Measurements from ENCODE around the gene KCNT2.
"Not testable (repeated sequence)": the region's sequence is repeated elsewhere in the genome, so short reads cannot be mapped to it uniquely, and the experiment has no call there.

Gene KCNT2

DNA sequence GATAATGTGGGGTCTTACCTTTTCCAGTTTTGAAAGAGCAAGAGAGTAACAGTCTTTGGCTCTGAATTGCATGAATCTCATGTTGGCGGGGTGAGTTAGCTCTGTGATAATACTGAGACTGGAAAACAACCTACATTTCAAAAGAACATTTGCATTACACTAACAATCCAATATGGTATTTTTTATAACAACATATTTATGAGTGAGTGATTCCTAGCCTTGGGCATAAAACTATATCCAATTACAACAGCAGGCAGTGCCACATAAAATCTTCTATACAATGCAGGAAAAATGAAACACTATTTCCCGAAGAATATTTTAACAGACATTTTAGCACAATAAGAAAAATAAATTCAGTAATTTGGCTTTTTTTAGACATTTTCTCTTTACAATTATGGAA, 303.0 kb downstream of the KCNT2 start:
- DNase-seq: no peak

DNA sequence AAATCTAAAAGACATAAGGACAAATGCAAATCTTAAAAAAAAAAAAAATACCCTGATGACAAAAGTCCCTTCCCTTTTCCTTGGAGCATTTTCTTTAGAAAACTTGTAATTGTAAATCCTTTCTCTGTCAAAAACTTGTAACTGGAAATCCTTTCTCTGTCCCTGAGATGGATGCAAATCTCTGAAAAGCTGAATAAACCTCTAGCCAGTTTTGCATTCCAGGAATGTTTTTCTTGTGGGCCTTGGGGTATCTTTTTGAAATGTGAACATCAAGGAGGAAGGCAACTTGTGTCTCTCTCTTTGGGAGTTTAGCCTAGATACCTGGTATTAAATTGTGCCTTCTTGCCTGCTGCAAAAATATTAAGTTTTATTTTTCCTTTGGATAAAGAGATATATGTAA, 305.3 kb downstream of the KCNT2 start:
- DNase-seq: no peak

DNA sequence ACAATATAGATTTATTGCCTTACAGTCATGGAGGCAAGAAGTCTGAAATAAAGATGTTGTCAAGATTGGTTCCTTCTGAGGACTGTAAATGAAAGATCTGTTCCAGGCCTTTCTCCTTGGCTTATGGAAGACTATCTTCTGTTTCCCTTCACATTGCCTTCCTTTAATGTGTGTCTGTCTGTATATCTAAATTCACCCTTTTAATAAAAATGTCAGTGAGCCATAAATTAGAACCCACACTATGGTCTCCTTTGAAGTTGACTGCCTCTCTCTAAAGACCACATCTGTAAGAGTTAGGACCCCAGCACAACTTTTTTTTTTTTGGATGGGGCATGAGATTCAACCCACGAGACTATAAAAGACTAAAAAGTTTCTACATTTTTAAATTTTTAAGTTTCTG, 305.8 kb downstream of the KCNT2 start:
- DNase-seq: no peak

DNA sequence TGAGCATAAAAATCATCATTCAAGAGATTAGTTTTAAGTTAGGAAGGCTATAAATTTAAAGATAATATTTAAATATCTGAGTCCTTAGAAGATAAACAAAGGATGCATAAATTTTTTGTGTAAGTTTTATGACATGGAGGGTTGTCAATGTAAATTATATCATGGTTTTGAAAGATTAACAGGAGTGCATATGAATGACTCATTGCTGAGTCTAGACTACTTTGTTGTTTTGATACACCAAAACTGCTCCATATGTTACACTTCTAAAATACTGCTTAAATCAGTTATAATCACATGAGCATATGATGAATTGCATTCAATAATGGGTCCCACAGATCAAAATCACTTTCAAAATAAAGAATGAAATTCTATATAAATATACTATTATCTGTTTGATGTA, 312.5 kb downstream of the KCNT2 start:
- no peak for DNase-seq

DNA sequence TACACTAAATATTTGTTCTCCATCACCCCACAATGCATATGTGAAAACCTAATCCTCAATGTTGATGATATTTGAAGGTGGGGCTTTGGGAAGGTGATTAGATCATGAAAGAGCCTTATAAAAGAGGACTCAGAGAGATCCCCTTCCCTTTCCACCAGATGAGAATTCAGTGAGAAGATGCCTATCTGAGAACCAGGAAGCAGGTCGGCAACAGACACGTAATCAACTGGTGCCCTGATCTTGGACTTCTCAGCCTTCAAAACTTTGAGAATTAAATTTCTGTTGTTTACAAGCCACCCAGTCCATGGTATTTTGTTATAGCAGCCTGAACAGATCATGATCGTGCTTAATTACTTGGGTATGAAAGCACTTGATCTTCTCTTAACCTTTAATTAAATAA, 329.4 kb downstream of the KCNT2 start:
- no peak for DNase-seq

DNA sequence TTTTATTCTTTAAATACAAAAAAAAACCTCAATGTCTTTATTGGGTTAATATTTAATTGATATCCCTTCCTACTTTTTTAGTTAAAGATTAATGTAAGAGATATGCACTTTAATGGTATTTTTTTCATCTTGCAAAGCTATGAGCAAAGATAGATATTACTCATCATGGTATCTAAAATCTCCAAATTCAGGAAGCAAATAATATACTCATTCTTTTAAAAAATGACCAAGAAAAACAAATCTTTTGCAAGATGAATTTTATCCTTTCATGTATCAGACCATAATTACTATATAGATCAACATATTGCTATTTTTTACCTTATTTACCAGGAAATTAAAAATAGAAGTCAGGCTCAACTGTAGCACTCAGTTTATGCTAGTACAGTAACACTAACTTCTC, 330.4 kb downstream of the KCNT2 start:
- no peak for DNase-seq

DNA sequence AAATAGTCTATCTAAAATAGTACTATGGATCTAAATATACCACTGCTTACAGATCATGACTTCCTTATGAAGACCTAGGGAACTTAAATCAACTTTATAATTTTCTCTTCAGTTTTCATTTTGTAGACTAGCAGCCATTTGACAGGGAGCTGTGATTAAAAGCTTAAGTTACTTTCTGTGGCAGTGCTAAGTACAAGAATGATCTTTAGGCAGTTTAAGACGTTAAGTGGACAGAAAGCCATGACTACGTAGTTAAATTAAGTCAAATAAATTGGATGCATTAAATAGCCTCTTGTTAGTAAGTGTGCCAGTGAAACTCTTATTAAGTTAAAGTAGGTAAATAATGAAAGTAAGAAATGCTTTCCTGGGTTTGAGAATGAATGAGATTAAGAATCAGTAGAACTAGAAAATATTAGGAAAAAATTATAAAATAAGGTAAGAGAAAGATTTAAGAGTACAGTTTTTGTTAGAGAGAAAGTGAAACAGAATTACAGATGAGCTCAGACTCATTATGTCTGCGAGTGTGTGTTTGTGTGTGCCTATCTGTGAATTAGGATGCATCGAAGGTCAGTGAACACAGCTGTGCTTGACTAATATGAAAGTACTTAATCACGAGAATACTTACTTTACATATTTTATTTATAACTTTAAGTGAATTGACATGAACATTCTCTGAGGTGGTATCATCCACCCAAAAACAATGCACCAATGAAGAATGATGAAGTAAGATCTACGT, 336.9 kb downstream of the KCNT2 start:
- DNase-seq: no peak

DNA sequence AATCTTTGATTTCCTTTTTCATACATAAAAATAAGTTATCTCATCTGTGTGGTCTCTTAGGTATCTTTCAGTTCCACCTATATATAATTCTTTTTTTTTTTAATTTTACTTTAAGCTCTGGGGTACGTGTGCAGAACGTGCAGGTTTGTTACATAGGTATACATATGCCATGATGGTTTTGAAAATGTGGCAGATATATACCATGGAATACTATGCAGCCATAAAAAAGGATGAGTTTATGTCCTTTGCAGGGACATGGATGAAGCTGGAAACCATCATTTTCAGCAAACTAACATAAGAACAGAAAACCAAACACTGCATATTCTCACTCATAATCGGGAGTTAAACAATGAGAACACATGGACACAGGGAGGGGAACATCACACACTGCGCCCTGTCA, 345.2 kb downstream of the KCNT2 start:
- DNase-seq: not testable (repeated sequence)

DNA sequence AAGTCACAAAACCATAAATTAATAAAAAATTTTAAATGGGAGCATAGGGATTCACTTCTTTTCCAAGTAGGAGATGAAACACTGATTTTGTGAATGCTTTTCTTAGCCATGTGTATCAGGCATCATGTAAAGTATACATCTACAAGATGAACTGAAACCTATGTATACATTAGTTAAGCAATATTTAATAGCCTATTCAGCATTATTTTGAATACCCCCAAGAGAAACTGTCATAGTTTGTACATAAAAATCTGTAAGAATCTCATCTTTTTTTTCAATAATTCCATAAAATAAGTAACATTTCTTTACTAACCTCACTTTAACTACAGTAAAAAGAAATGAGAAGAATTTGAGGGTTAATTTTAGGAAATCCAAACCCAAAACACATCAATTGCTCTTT, 348.0 kb downstream of the KCNT2 start:
- DNase-seq: no peak

DNA sequence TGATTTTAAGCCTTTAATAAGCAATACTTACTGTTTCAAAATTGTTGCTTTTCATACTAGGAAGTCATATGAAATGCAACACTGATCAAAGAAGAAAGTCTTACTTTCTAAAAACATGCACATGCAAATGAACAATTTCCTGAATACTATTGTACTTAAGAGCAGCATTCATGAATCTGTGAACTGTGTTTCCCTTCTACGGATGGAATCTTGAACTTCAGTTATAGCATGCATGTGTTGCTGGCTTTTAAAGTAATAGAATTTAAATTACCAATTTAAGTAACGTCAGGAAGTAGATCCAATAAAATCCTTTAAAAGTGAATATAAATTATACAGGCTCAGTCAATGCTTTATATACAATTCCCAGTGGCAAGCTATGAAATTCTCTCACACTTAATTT, 348.9 kb downstream of the KCNT2 start:
- no peak for DNase-seq

DNA sequence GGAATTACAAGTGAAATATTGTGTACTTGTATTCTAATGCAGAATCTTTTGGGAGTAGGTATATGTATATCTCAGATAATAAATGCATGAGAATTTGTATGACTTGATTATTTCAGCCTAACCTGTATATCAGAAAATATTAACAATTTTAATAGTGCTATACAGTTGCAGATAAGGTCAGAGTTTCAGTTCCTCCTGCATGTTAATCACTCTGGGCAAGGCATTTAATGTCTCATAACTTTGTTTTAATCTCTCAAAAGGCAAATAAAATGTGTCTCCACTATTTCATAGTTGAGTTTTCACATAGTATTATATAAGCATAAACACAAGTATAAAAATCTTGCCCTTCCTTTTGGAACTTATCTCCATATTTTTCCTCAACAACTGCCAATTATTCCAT, 352.5 kb downstream of the KCNT2 start:
- DNase-seq: no peak

DNA sequence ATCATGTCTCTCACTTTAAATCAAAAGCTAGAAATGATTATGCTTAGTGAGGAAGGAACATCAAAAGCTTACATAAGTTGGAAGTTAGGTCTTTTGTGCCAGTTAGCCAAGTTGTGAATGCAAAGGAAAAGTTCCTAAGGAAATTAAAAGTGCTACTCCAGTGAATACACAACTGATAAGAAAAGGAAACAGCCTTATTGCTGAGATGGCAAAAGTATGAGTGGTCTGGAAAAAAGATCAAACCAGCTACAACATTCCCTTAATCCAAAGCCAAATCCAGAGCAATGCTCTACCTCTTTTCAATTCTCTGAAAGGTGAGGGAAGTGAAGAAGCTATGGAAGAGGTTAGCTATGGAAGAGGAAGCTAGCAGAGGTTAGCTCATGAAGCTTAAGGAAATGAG, 378.7 kb downstream of the KCNT2 start:
- DNase-seq: no peak

DNA sequence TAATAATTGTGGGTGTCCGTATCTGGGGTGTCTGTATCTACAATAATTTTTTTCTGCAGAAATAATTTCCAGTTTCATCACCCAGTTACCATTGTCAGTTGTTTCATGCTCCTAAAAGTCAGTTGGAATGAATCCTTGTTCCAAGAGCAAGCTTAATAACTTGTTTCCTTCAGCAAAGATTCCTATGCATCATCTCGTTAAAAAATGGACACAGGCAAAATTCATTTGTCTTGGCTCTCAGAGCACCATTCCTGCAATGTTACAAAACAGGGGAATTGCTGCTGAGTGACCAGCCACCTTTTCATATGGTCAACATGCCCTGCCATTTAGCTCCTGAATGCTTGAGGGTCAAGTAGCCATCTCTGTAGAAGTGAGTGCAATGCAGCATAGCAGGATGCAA, 393.4 kb downstream of the KCNT2 start:
- no peak for DNase-seq

DNA sequence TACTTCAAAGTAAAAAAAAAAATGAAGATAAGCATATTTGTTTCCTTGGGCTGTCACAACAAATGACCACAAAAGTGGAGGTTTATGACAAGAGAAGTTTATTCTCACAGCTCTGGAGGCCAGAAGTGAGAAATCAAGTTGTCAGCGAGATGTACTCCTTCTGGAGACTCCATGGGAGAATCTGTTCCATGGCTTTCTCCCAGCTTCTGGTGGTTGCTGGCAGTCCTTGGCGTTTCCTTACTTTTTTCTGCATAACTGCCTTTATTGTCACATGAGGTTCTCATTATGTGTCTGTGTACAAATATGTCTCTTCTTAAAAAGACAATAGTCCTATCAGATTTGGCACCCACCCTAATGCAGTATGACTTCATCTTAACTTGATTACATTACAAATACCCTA, 398.3 kb downstream of the KCNT2 start:
- no peak for DNase-seq

DNA sequence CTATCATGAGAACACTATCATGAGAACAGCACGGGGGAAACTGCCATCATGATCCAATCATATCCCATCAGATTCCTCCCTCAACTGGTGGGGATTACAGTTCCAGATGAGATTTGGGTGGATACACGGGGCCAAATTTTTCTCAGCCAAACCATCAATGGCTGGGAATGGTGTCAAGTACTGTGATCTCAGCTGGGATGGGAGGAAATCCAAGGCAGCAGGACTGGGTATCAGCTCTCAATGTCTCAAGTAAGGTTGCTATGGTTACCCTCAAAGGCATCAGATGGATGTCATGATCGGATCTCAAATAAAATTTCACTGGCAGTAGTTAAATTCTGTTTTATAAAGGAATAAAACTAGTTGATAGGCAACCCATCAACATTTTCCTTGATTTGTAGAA, 399.0 kb downstream of the KCNT2 start:
- no peak for DNase-seq

DNA sequence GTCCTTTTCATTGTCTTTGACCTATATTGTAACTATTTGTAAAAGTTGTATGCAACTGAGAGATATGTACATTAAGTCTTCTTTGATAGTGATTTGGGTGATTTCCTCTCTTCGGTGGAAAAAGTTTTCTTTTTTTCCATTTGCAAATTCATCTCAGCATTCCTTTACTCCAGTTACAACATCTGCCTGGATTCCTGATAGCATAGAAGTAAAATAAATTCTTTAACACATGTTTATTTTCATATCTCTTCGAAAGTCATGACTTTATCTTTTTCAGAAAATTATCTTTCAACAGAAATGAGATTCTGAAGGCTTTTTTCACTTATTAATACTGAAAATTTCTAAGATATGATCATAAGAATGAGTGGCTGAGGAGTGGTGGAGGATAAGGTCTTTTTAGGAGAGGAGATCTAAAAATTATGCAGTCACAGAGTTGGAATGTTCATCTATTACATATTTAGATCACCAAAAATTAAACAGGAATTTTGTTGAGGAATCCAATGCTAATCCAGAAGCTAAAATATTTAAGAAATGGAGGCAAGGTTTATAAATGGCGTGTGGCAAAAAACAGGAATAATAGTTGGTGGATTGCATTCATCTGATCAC, 400.5 kb downstream of the KCNT2 start:
- no peak for DNase-seq

DNA sequence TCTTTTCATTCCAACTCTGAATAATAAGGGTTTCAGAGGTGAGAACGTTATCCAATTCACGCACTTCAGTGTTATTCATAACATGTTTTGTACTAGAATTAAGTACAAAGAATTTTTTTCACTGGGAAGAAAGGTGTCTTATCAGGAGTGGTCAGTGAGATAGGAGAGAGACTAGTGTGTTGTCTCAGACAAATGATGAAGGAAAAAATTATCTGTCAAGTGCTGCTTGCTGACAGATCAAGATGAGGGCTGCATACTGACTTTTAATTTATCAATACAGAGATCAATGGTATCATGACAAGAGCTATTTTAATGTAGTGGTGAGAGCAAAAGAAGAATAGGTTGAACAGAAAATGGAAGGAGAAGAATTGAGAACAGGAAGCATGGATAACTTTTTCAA, 402.4 kb downstream of the KCNT2 start:
- no peak for DNase-seq

DNA sequence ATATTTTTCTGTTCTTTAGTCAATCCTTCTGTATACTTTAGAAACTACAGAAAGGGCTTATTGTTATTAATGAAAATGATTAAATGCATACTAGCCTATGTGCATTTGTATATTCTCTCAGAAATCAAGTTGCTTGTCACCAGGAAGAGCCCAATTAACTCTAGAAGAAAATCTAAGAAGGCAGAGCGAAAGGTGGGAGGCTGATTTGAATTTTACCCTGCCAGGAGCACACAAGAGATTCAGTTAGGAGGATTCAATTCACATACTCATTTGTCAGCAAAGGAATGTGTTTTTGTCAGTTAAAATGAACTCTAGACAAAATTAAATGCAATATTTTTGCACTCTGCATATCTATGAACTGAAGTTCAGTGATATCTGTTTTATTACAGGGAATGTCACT, 411.8 kb downstream of the KCNT2 start:
- no peak for DNase-seq

DNA sequence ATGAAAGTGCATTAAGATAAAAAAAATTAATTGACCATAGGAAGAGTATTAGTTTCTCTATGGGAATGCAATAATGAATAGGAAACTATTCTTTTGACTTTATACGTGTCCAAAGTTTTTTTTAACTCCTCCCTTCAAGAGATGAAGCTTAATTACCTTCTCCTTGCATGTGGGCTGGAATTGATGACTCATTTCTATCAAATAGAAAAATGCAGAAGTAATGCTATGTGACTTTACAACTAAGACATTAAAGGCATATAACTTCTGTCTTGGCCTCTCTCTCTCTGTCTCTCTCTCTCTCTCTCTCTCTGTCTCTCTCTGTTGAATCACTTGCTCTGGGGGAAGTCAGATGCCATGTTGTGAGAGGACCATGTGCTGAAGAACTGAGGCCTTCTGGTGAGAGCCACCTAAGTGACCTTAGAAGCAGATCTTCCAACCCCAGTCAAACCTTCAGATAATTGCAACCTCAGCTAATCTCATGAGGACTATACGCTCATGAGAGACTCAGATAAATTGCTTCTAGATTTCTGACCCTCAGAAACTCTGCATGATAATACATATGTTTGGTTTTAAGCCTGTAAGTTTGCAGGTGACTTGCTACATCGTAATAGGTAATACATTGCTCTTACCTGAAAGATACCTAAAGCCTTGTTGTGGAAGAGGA, 414.2 kb downstream of the KCNT2 start:
- DNase-seq: no peak

DNA sequence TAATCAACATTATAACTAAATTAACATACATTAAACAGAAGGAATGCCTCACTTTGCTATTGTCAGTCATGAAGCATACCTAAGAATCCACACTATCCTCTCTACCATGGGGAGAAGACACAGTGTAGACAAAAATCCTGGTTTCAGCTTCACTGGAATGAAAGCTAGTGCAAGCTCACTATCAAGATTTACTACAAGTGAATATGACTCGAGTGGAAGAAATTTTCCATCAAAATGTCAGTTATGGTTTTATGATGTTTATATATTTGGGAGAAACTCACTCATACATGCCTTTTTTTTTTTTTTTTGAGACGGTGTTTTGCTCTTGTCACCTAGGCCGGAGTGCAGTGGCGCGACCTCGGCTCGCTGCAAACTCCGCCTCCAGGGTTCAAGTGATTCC, 424.3 kb downstream of the KCNT2 start:
- no peak for DNase-seq

DNA sequence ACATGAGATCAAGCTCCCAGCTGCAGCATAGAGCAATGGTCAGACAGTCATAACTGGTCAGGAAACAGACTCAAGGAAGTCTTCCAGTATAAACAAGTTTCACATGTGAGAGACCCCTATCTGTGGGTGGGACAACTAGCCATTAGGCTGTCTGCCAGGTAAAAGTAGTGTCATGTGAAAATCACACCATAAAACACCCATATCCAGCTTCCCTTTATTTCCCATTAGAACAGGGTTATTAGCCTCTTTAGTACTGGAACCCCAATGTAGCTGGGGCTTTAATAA, 426.7 kb downstream of the KCNT2 start:
- DNase-seq: no peak

DNA sequence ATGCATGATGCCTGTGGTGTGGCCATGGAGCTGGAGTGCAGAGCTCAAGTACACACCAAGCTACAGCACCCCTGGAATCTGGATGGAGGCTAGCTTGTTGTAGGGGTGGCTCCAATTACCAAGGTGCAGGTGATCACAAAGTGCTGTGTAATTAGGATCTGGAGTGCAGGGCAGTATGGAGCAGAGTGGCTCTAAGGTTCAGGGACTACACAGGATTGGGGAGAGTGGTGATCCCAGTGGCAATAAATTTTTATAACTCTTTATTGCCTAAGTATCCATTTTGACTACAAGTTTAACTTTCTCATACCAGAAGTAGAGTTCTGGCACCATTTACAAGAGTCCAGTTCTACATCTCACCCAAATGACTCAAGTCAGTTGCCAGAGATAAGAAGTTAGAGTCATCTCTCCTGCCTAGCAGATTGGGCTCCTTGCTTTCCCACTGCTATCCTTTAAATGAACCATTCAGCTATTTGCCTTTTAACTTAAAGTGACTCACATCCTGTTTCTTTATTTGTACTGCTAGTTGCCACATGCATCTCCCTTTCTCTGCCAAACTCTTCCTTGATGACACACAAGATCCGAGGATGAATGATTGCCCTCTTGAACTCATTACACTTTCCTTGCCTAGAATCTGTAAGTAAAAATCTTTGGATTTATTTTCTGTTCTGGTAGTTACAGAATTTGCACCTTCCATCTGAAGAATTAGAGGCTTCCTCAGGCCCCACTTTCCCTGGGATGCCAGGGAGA, 427.2 kb downstream of the KCNT2 start:
- no peak for DNase-seq

DNA sequence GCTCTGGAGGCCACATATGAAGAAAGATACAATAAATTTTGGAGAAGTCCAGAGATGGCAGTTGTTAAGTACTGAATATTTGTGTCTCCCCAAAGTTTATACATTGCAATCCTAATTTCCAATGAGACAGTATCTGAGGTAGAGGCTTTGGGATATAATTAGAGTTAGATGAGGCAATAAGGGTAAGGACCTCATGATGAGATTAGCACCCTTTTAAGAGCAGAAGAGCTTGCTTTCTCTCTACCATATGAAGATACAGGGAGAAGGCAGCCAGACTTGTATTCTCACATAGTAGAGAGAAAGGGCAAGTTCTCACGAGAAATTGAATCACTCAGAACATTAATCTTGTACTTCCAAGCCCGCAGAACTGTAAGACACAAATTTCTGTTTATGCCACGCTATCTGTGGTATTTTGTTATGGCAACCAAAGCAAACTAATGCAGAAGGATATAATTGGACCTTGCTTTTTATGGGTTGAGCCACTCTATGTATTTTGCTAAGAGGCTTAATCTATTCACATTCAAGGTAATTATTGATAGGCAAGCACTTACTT, 430.1 kb downstream of the KCNT2 start:
- DNase-seq: no peak

Measured in CD4-positive, alpha-beta T cell treated with Interferon gamma for 1 hour (primary cell).